ENCODE data around the gene ERICH6.

The ERICH6 gene

GRCh38 chr3:150733373-150733935, 29.7 kb upstream of the ERICH6 start:
- H3K36me3 ChIP-seq (replicated peaks; ENCODE audit: low read depth, low read length) = peaks cover 2% of the 10 kb centered on the region
- H3K4me2 ChIP-seq (ENCODE audit: low read length) = no peak overlapping the region
- no peak for TF ChIP-seq EZH2phosphoT487 (IDR thresholded peaks at IDR 0.05; ENCODE audit: low read depth)
- TF ChIP-seq, protein P1, sequence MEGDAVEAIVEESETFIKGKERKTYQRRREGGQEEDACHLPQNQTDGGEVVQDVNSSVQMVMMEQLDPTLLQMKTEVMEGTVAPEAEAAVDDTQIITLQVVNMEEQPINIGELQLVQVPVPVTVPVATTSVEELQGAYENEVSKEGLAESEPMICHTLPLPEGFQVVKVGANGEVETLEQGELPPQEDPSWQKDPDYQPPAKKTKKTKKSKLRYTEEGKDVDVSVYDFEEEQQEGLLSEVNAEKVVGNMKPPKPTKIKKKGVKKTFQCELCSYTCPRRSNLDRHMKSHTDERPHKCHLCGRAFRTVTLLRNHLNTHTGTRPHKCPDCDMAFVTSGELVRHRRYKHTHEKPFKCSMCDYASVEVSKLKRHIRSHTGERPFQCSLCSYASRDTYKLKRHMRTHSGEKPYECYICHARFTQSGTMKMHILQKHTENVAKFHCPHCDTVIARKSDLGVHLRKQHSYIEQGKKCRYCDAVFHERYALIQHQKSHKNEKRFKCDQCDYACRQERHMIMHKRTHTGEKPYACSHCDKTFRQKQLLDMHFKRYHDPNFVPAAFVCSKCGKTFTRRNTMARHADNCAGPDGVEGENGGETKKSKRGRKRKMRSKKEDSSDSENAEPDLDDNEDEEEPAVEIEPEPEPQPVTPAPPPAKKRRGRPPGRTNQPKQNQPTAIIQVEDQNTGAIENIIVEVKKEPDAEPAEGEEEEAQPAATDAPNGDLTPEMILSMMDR (IDR thresholded peaks at IDR 0.05; ENCODE audit: low read depth, low read length) = no peak
- no peaks in the 10 kb centered on the region for H4K20me1 ChIP-seq (ENCODE audit: insufficient read depth, low read length)
- no peaks in the 10 kb centered on the region for H3K79me2 ChIP-seq (ENCODE audit: low read length)
- no peak overlapping the region for H3K9ac ChIP-seq (ENCODE audit: low read length)
- no peaks in the 10 kb centered on the region for H3K27me3 ChIP-seq (ENCODE audit: low read depth, low read length)
- no peak overlapping the region for H2AFZ ChIP-seq (ENCODE audit: low read depth, low read length)
- no peak overlapping the region for H3K27ac ChIP-seq (ENCODE audit: low read length)
- no peak overlapping the region for H3K4me3 ChIP-seq (ENCODE audit: low read length)
- peaks cover 18% of the 10 kb centered on the region for H3K4me1 ChIP-seq (ENCODE audit: low read length)
- H3K9me3 ChIP-seq (ENCODE audit: insufficient read depth, low read length) = no peaks in the 10 kb centered on the region

- TF ChIP-seq EZH2phosphoT487 (IDR thresholded peaks at IDR 0.05; ENCODE audit: low read depth) = no peak
- TF ChIP-seq, protein P1 (IDR thresholded peaks at IDR 0.05; ENCODE audit: low read depth, low read length) = no peak
- Histone ChIP-seq H3K9me3 (ENCODE audit: insufficient read depth, low read length) (no peaks in the 10 kb centered on the region), H3K9ac (ENCODE audit: low read length) (no peak overlapping the region)
Measured at GRCh38 chr3:150729682-150730360, 26.1 kb upstream of the ERICH6 start.

DNA sequence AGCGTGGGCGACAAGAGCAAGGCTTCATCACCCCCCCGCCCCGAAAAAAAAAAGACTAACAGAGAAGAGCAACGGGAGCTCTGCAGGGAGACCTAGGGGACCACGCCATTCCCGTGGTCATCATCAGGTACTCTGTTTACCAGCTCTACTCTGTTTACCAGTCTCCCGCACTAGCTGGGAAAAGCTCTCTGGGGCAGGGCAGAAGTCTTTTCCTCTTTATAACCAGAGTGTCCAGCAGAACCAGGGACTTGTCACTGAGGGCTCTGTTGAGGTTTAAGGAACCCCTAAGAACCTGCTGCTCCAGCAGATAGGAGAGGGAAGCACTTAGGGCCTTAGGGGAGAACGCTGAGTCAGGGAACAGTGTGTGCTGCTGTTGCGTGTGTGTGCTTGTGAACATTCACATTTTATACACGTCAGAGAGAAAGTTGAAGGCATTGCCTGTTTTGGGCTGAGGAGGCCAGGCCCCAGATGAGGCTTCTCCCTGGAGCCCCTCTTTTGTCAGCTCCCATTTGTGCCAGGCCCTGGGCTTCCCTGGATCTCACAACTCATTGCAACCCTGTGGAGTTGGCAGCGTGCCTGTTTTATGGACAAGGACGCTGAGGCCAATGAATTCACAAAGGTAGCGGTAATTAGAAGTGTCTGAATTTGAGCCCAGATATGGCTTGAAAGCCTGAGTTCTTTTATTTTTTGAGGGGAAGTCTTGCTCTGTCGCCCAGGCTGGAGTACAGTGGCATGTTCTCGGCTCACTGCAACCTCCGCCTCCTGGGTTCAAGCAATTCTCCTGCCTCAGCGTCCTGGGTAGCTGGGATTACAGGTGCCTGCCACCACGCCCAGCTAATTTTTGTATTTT, 24.2 kb upstream of the ERICH6 start:
- H3K4me1 ChIP-seq (ENCODE audit: low read length) = peaks cover 4% of the 10 kb centered on the region; the same call in 1 of the 2 replicates
- H4K20me1 ChIP-seq (ENCODE audit: insufficient read depth, low read length) = no peaks in the 10 kb centered on the region
- no peak overlapping the region for H3K9ac ChIP-seq (ENCODE audit: low read length)
- H3K4me3 ChIP-seq (ENCODE audit: low read length) = no peak overlapping the region
- H3K36me3 ChIP-seq (replicated peaks; ENCODE audit: low read depth, low read length) = no peaks in the 10 kb centered on the region
- H3K9me3 ChIP-seq (ENCODE audit: insufficient read depth, low read length) = no peaks in the 10 kb centered on the region
- H3K27me3 ChIP-seq (ENCODE audit: low read depth, low read length) = no peaks in the 10 kb centered on the region
- H3K27ac ChIP-seq (ENCODE audit: low read length) = no peak overlapping the region
- H3K4me2 ChIP-seq (ENCODE audit: low read length) = no peak overlapping the region
- TF ChIP-seq, protein P1 (IDR thresholded peaks at IDR 0.05; ENCODE audit: low read depth, low read length) = no peak
- no peak for TF ChIP-seq EZH2phosphoT487 (IDR thresholded peaks at IDR 0.05; ENCODE audit: low read depth)
- no peak overlapping the region for H2AFZ ChIP-seq (ENCODE audit: low read depth, low read length)
- no peaks in the 10 kb centered on the region for H3K79me2 ChIP-seq (ENCODE audit: low read length)

More at GRCh38 chr3:150729682-150730360, 26.1 kb upstream of the ERICH6 start:
- Histone ChIP-seq H3K4me2 (ENCODE audit: low read length) (no peak overlapping the region), H3K27me3 (ENCODE audit: low read depth, low read length) (no peaks in the 10 kb centered on the region), H3K36me3 (replicated peaks; ENCODE audit: low read depth, low read length) (no peaks in the 10 kb centered on the region), H2AFZ (ENCODE audit: low read depth, low read length) (no peak overlapping the region), H3K27ac (ENCODE audit: low read length) (no peak overlapping the region), H4K20me1 (ENCODE audit: insufficient read depth, low read length) (no peaks in the 10 kb centered on the region), H3K79me2 (ENCODE audit: low read length) (no peaks in the 10 kb centered on the region), H3K4me1 (ENCODE audit: low read length) (peaks cover 4% of the 10 kb centered on the region; the same call in 1 of the 2 replicates), H3K4me3 (ENCODE audit: low read length) (no peak overlapping the region)

- no peaks in the 10 kb centered on the region for H3K9me3 ChIP-seq (ENCODE audit: insufficient read depth, low read length)
- no peak overlapping the region for H3K4me3 ChIP-seq (ENCODE audit: low read length)
- TF ChIP-seq, protein P1 (IDR thresholded peaks at IDR 0.05; ENCODE audit: low read depth, low read length) = no peak
- TF ChIP-seq EZH2phosphoT487 (IDR thresholded peaks at IDR 0.05; ENCODE audit: low read depth) = no peak
- H3K27me3 ChIP-seq (ENCODE audit: low read depth, low read length) = no peaks in the 10 kb centered on the region
- H3K36me3 ChIP-seq (replicated peaks; ENCODE audit: low read depth, low read length) = no peaks in the 10 kb centered on the region
- no peaks in the 10 kb centered on the region for H3K79me2 ChIP-seq (ENCODE audit: low read length)
- H3K4me2 ChIP-seq (ENCODE audit: low read length) = no peak overlapping the region
- peaks cover 7% of the 10 kb centered on the region for H3K4me1 ChIP-seq (ENCODE audit: low read length)
- H2AFZ ChIP-seq (ENCODE audit: low read depth, low read length) = no peak overlapping the region
- no peak overlapping the region for H3K9ac ChIP-seq (ENCODE audit: low read length)
- no peaks in the 10 kb centered on the region for H4K20me1 ChIP-seq (ENCODE audit: insufficient read depth, low read length)
- H3K27ac ChIP-seq (ENCODE audit: low read length) = no peak overlapping the region
Measured at GRCh38 chr3:150725548-150725947, 21.8 kb upstream of the ERICH6 start.

All from OCI-LY3 (cell line).